ENCODE measurements around the gene RFT1.

- TF ChIP-seq, protein P1, sequence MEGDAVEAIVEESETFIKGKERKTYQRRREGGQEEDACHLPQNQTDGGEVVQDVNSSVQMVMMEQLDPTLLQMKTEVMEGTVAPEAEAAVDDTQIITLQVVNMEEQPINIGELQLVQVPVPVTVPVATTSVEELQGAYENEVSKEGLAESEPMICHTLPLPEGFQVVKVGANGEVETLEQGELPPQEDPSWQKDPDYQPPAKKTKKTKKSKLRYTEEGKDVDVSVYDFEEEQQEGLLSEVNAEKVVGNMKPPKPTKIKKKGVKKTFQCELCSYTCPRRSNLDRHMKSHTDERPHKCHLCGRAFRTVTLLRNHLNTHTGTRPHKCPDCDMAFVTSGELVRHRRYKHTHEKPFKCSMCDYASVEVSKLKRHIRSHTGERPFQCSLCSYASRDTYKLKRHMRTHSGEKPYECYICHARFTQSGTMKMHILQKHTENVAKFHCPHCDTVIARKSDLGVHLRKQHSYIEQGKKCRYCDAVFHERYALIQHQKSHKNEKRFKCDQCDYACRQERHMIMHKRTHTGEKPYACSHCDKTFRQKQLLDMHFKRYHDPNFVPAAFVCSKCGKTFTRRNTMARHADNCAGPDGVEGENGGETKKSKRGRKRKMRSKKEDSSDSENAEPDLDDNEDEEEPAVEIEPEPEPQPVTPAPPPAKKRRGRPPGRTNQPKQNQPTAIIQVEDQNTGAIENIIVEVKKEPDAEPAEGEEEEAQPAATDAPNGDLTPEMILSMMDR (IDR thresholded peaks at IDR 0.05): no peak
- no peak for TF ChIP-seq EP300 (IDR thresholded peaks at IDR 0.05)
Measured at GRCh38 chr3:53174346-53175250, 44.4 kb upstream of the RFT1 start.
